Gastrocnemius medialis (tissue), 4 donors: ENCODE results near the gene PGC.

Experiments used
- CTCF ChIP-seq, 5 experiments: fragments of 450-650 bp in 3 of 5; fragments of 200-600 bp in 2 of 5; sonication (generic) in 2 of 5; IDR thresholded peaks in 4 of 5; conservative IDR thresholded peaks in 1 of 5; 1 replicate in 4 of 5; 2 replicates in 1 of 5; pipeline ENCODE4 v1.5.1; 2016 to 2019; ENCODE audit warnings: antibody characterized with exemption in 5 of 5, mild to moderate bottlenecking in 3 of 5, moderate library complexity in 3 of 5
- POLR2A ChIP-seq, 2 donors: fragments of 450-650 bp; IDR thresholded peaks; one replicate each; pipeline ENCODE4 v1.6.1; 2017; ENCODE audit warnings: antibody characterized with exemption in 2 of 2, mild to moderate bottlenecking in 2 of 2, moderate library complexity in 2 of 2

DNA sequence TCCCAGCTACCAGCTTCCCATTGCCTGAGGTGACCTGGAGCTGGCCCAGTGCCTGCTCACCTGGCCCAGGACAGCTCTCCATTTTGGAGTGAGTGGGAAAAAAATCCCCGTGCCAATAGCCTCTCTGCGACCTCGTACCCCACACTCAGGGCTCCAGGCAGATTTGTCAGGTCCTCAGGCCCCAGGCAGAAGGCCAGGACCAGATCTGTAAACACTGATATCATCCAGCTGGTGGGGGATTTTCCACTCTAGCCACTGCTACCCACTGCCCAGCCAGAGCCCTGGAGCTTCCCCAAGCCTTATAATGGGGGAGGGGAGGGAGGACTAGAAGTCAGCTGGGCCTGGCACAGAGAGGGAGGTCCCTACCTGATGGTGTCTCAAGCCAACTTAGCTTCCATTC, 1.3 kb upstream of the PGC start:
- TF ChIP-seq CTCF (IDR thresholded peaks at IDR 0.05 in 4 of 5, conservative IDR thresholded peaks at IDR 0.05 in 1 of 5) = no peak
- no peak for TF ChIP-seq POLR2A (IDR thresholded peaks at IDR 0.05)
